ENCODE measurements around the gene ITPK1.

DNA sequence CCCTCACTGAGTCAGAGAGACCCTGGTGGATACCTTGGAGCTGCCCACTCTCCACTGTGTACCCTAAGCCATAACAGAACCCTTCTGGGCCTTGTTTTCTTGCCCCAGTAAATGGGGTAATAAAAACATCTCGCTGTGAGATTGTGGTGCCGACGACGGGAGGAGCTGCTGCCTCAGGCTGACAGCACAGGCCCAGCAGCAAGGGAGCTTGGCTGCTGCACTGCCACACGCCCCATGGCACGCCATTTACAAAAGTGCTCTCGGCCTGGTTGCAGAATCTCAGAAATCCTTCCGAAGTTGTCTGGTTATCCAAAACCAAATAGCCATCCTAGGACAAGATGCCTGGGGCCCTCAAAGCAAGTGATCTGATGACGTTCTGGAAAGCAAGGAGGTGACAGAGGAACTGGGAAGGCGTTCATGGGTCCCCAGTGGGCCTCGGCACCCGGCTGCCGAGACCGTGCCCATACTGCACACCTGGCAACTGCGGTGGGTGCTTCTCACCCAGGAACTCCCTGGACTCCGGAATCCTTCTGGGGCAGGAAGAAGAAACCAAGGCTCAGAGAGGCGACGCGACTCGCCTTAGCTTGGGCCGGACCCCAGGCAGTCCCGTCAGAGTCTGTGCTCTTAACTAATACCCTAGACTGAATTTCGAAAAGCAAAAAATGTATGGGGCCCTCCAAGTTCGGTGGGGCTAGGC lies 166.1 kb downstream of the ITPK1 start:
- TF ChIP-seq, protein P1, sequence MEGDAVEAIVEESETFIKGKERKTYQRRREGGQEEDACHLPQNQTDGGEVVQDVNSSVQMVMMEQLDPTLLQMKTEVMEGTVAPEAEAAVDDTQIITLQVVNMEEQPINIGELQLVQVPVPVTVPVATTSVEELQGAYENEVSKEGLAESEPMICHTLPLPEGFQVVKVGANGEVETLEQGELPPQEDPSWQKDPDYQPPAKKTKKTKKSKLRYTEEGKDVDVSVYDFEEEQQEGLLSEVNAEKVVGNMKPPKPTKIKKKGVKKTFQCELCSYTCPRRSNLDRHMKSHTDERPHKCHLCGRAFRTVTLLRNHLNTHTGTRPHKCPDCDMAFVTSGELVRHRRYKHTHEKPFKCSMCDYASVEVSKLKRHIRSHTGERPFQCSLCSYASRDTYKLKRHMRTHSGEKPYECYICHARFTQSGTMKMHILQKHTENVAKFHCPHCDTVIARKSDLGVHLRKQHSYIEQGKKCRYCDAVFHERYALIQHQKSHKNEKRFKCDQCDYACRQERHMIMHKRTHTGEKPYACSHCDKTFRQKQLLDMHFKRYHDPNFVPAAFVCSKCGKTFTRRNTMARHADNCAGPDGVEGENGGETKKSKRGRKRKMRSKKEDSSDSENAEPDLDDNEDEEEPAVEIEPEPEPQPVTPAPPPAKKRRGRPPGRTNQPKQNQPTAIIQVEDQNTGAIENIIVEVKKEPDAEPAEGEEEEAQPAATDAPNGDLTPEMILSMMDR (IDR thresholded peaks at IDR 0.05; ENCODE audit: low read depth, low read length), result no peak
- no peak for TF ChIP-seq EZH2phosphoT487 (IDR thresholded peaks at IDR 0.05; ENCODE audit: low read depth)
